HG03064 (cell line): ENCODE data around the gene STYXL2.

Source experiments
- ATAC-seq: cut with Tn5 transposase; IDR thresholded peaks from one replicate; pipeline ENCODE4 v1.9.1; 2021; ENCODE audit warnings: low read depth; ENCODE audit not compliant: unreplicated experiment

STYXL2 gene

GRCh38 chr1:167105271-167106118 is 11.6 kb downstream of the STYXL2 start:
- no peak for ATAC-seq

DNA sequence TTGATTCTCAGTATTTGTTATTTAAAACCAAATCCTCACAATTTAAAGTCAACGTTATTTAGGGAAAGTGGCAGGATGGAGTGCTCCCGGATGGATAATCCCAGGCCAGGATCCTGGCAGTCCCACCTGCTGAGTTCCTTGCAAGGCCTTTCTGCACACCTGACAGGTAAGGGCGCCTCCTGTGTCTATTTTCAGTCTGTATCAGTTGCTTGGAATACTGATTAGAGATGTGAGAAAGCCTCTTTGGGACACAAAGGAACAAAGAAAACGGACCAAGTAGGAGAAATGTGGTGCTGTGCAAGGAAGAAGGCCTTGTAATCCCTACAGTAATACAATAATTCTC is 12.2 kb downstream of the STYXL2 start:
- no peak for ATAC-seq

DNA sequence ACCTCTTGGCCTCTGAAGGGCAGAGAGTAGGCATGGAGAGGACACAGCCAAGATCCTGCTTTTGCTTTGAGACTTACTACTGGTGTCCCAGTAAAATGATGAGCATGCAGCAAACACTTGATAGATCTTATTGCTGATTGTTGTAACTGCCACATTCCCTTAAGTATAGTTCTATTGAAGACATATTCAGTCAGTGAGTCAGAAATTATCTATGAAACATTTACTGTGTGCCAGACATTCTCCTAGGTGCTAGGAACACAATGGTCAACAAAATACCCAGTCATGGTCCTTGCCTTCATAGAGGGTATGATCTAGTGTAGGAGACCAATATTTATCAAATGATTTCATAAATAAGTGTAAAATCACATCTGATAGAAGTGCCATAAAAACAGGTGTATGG is 13.6 kb downstream of the STYXL2 start:
- no peak for ATAC-seq

- ATAC-seq = no peak
These were observed 15.2 kb downstream of the STYXL2 start for GRCh38 chr1:167109125-167109524.

DNA sequence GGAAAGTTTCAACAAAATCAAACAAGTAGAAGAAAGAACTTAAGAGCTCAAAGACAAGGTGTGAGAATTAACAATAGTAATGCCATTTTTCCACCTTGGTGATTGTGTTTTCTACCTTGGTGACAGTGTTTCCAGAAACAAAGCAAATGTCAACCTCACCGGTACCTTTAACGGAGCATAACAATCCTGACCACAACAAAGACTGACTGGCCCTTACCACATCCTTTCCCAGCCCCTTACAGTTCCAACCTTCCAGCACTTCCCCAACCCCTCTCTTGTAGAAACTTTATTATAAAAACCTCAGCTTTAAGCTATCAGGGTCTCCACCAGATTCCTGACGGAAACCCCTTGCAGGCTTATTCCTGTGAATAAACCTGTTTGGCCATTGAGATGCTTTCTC is 16.7 kb downstream of the STYXL2 start:
- peak; percentile 54 for ATAC-seq

- ATAC-seq = no peak
These were observed 18.2 kb downstream of the STYXL2 start for GRCh38 chr1:167111868-167112709.

GRCh38 chr1:167114725-167115124 is 20.9 kb downstream of the STYXL2 start:
- ATAC-seq = no peak

- no peak for ATAC-seq
These were observed 21.8 kb downstream of the STYXL2 start for GRCh38 chr1:167115655-167116054.

DNA sequence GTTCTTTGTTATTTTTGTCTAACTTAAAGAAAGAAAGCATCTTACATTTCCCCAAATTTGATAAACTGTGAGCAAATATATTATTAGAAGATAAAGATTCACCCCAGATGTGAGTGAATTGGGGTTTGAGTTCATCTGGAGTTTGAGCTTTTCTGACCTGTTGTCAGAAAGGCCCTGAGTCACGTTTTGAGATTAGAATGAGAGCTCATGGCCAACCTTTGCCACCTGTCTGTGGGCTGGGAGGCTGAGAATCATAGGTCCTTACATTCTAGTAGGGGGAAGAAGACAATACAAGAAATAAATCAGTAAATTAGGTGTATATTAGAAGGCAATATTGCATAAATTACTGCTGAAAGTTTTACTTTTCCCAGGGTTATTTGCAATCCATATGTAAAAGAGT is 22.3 kb downstream of the STYXL2 start:
- no peak for ATAC-seq

- ATAC-seq = no peak
These were observed 23.4 kb downstream of the STYXL2 start for GRCh38 chr1:167117225-167117624.

GRCh38 chr1:167118188-167118587 is 24.3 kb downstream of the STYXL2 start:
- no peak for ATAC-seq

DNA sequence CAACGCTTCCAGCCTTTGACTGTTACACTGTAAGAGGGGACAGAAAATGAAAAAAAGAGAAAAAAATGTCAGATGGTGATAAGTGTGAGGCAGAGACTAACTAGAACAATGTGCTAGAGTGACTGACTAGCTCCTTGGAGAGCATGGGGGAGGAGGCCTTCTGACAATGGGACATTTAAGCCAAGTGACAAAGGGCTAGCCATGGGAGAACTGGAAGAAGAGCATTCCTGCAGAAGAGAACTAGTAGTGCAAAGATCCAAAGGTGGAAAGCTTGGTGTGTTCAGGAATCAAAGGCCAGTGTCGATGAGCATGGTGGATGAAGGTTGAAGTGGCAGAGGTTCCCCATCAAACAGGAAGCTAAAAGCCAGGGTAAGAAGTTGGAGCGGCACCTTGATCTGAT is 25.8 kb downstream of the STYXL2 start:
- ATAC-seq = no peak

DNA sequence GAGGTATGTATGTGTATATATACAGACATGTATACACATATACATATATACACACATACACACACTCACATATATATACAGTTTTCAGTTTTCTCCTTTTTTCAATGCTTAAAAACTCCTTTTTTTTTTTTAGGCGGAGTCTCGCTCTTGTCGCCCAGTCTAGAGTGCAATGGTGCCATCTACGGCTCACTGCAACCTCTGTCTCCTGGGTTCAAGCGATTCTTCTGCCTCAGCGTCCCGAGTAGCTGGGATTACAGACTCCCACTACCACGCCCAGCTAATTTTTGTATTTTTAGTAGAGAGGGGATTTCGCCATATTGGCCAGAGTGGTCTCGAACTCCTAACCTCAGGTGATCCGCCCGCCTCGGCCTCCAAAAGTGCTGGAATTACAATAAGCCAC is 27.0 kb downstream of the STYXL2 start:
- no peak for ATAC-seq

DNA sequence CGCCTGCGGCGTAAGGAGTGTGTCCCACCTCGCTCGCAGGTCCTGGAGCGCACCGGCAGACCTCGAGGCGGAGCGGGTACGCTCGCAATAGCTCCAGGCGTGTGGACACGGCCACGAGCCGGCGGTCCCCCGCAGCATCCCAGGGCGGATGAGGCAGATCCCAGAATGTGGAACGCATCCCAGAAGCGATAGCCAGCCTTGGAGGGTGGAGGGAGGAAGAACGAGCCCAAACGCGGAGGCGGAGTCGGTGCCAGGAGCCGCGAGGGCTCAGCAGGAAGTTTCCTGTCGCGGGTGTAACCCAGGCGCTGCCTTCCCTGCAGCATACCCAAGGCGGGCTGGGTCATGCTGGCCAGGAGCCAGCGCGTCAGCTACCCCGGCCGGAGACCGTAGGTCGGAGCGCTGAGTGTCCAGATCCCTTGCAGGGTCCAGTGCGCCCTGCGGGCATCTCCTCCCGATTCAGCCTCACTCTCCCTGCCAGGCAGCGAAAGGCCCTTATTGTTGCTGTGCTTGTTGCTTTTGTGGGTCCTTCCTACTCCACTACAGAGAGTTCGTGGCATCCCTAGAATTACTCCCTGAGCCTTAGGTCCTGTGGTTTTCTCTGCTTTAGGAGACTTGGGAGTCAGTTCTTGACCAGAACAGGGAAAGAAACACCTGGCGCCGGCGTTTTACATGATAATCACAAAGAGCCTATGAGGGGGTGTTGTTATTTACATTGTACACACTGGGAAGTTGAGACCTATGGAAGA is 27.7 kb downstream of the STYXL2 start:
- ATAC-seq = no peak

- ATAC-seq = no peak
These were observed 28.2 kb downstream of the STYXL2 start for GRCh38 chr1:167122121-167122480.

DNA sequence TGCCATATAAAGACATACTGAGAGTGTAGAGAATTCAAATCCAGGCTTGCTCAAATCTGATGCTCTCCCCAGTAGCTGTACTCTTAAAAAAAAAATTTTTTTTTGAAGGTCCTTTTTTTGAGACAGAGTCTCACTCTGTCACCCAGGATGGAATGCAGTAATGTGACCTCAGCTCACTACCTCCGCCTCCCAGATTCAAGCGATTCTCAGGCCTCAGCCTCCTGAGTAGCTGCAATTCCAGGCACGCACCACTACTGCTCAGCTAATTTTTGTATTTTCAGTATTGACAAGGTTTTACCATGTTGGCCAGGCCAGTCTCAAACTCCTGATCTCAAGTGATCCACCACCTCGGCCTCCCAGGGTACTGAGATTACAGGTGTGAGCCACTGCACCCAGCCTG is 28.7 kb downstream of the STYXL2 start:
- ATAC-seq = no peak

GRCh38 chr1:167126317-167126716 is 32.4 kb downstream of the STYXL2 start:
- no peak for ATAC-seq

- no peak for ATAC-seq
These were observed 32.9 kb downstream of the STYXL2 start for GRCh38 chr1:167126811-167127210.

GRCh38 chr1:167127236-167127635 is 33.4 kb downstream of the STYXL2 start:
- ATAC-seq = no peak

GRCh38 chr1:167127661-167128060 is 33.8 kb downstream of the STYXL2 start:
- ATAC-seq = no peak
